Activated gamma-delta T cell treated with Interleukin-2 at 50 U/mL for 16 hours (primary cell): ENCODE data around the gene TBX4.
A peak's percentile ranks its signal among the peaks of the same experiment; 100 is the strongest.

Experiments
- DNase-seq: peaks from one replicate; pipeline ENCODE4 v3.0.0-alpha.2; 2020

TBX4 gene

GRCh38 chr17:61452301-61453290 is at the start of gene TBX4:
Gene TBX4 (plus strand): TSS chr17:61452422. CDS start chr17:61456491, 4,069 bp downstream.
- no peak for DNase-seq

GRCh38 chr17:61402978-61403800 is 49.0 kb upstream of the TBX4 start:
- DNase-seq = no peak

GRCh38 chr17:61403801-61404662 is 48.2 kb upstream of the TBX4 start:
- DNase-seq = no peak

- no peak for DNase-seq
Measured at GRCh38 chr17:61404663-61404912, 47.6 kb upstream of the TBX4 start.

GRCh38 chr17:61404913-61405685 is 47.1 kb upstream of the TBX4 start:
- no peak for DNase-seq

GRCh38 chr17:61405686-61406536 is 46.3 kb upstream of the TBX4 start:
- DNase-seq = no peak

- DNase-seq = no peak
Measured at GRCh38 chr17:61406537-61406845, 45.7 kb upstream of the TBX4 start.

- no peak for DNase-seq
Measured at GRCh38 chr17:61406971-61407911, 45.0 kb upstream of the TBX4 start.

GRCh38 chr17:61408151-61409041 is 43.8 kb upstream of the TBX4 start:
- DNase-seq = no peak

GRCh38 chr17:61409301-61410112 is 42.7 kb upstream of the TBX4 start:
- no peak for DNase-seq

- DNase-seq = peak; percentile 68
Measured at GRCh38 chr17:61410141-61411010, 41.8 kb upstream of the TBX4 start.

GRCh38 chr17:61411011-61411260 is 41.3 kb upstream of the TBX4 start:
- no peak for DNase-seq

GRCh38 chr17:61411261-61412142 is 40.7 kb upstream of the TBX4 start:
- no peak for DNase-seq

GRCh38 chr17:61412143-61412859 is 39.9 kb upstream of the TBX4 start:
- peak; percentile 65 for DNase-seq

- DNase-seq = no peak
Measured at GRCh38 chr17:61412860-61413660, 39.2 kb upstream of the TBX4 start.
